ENCODE measurements around the gene DPP7.

The DPP7 gene

GRCh38 chr9:137086531-137087408 is 27.8 kb downstream of the DPP7 start, which contains the start of gene MAN1B1 (continued):
- TF ChIP-seq REST (tag by site-specific recombination; IDR thresholded peaks at IDR 0.05) (0 out of 2 replicates have a peak, but pooled peaks have one; percentile 23), ZNF558 (tag by site-specific recombination; IDR thresholded peaks at IDR 0.05) (no peak), SP2 (tag by site-specific recombination; IDR thresholded peaks at IDR 0.05) (peak; percentile 93), ZNF223 (tag by site-specific recombination; IDR thresholded peaks at IDR 0.05) (0 out of 2 replicates have a peak, but pooled peaks have one; percentile 40), ZNF112 (tag by site-specific recombination; IDR thresholded peaks at IDR 0.05) (no peak), ZNF394 (tag by site-specific recombination; IDR thresholded peaks at IDR 0.05; ENCODE audit: borderline replicate concordance) (peak; percentile 84), ZNF610 (tag by site-specific recombination; IDR thresholded peaks at IDR 0.05; ENCODE audit: borderline replicate concordance) (0 out of 2 replicates have a peak, but pooled peaks have one; percentile 49), ZBTB6 (tag by site-specific recombination; IDR thresholded peaks at IDR 0.05) (peak; percentile 94), ZNF600 (tag by site-specific recombination; IDR thresholded peaks at IDR 0.05) (0 out of 2 replicates have a peak, but pooled peaks have one; percentile 46), ZNF548 (tag by site-specific recombination; IDR thresholded peaks at IDR 0.05) (no peak), MEIS1 (CRISPR knock-in tag; IDR thresholded peaks at IDR 0.05; ENCODE audit: borderline replicate concordance) (no peak), GLIS1 (tag by site-specific recombination; IDR thresholded peaks at IDR 0.05) (peak; percentile 60), ZNF324 (tag by site-specific recombination; IDR thresholded peaks at IDR 0.05) (peak; percentile 48; the same call in 1 of the 2 replicates), KLF8 (tag by site-specific recombination; IDR thresholded peaks at IDR 0.05) (peak; percentile 87), ZNF629 (tag by site-specific recombination; IDR thresholded peaks at IDR 0.05) (peak; percentile 72), ZBTB20 (tag by site-specific recombination; IDR thresholded peaks at IDR 0.05) (peak; percentile 74), GLIS2 (tag by site-specific recombination; IDR thresholded peaks at IDR 0.05) (peak; percentile 89), ZBTB8A (tag by site-specific recombination; IDR thresholded peaks at IDR 0.05) (peak; percentile 86), EGR2 (tag by site-specific recombination; IDR thresholded peaks at IDR 0.05; ENCODE audit: low read depth) (peak; percentile 46), SP3 (tag by site-specific recombination; IDR thresholded peaks at IDR 0.05) (peak; percentile 89), ZFHX2 (tag by site-specific recombination; conservative IDR thresholded peaks at IDR 0.05) (peak; percentile 81), ZBTB48 (tag by site-specific recombination; IDR thresholded peaks at IDR 0.05) (0 out of 2 replicates have a peak, but pooled peaks have one; percentile 31), ZEB2 (tag by site-specific recombination; IDR thresholded peaks at IDR 0.05) (peak; percentile 72; the same call in 1 of the 2 replicates), YY2 (tag by site-specific recombination; IDR thresholded peaks at IDR 0.05) (peak; percentile 82), KLF1 (tag by site-specific recombination; IDR thresholded peaks at IDR 0.05) (peak; percentile 97), ZNF398 (tag by site-specific recombination; IDR thresholded peaks at IDR 0.05) (peak; percentile 10; the same call in 1 of the 2 replicates), ZIC2 (tag by site-specific recombination; IDR thresholded peaks at IDR 0.05) (peak; percentile 53), KLF9 (tag by site-specific recombination; IDR thresholded peaks at IDR 0.05; ENCODE audit: low read depth) (peak; percentile 93), YY1 (tag by site-specific recombination; IDR thresholded peaks at IDR 0.05) (peak; percentile 79), ZNF501 (tag by site-specific recombination; IDR thresholded peaks at IDR 0.05) (peak; percentile 19; the same call in 1 of the 2 replicates), ZNF335 (tag by site-specific recombination; conservative IDR thresholded peaks at IDR 0.05) (peak; percentile 79), ZNF76 (tag by site-specific recombination; IDR thresholded peaks at IDR 0.05; ENCODE audit: borderline replicate concordance, low read depth) (peak; percentile 34; the same call in 1 of the 2 replicates), ZNF16 (tag by site-specific recombination; IDR thresholded peaks at IDR 0.05; ENCODE audit: low read depth) (no peak)
